GM23338 (cell line): ENCODE results near the gene ZNF74.
"Not testable (repeated sequence)": the region's sequence is repeated elsewhere in the genome, so short reads cannot be mapped to it uniquely, and the experiment has no call there.

Source experiments
- EZH2phosphoT487 ChIP-seq: fragments of 200-600 bp; sonication (generic); IDR thresholded peaks from one replicate; pipeline ENCODE4 v1.8.1; 2018; ENCODE audit warnings: antibody characterized with exemption; ENCODE audit not compliant: unreplicated experiment
- POLR2AphosphoS5 ChIP-seq: IDR thresholded peaks from 2 replicates; pipeline ENCODE4 v1.6.1; 2016; ENCODE audit warnings: antibody characterized with exemption, low read depth
- REST ChIP-seq: IDR thresholded peaks from one replicate; pipeline ENCODE4 v1.6.1; 2018; ENCODE audit warnings: antibody characterized with exemption; ENCODE audit not compliant: unreplicated experiment
- TF ChIP-seq, protein P1 (sequence below), 2 experiments: fragments of 200-600 bp in 1 of 2; sonication (generic) in 1 of 2; conservative IDR thresholded peaks; 2 replicates each; pipeline versions ENCODE4 v1.5.1 to v1.6.1; 2016 to 2017; ENCODE audit warnings: antibody characterized with exemption in 2 of 2, low read depth in 2 of 2, mild to moderate bottlenecking in 2 of 2, moderate library complexity in 1 of 2
- TF ChIP-seq, protein P2 (sequence below): IDR thresholded peaks from 2 replicates; pipeline ENCODE4 v1.6.1; 2016; ENCODE audit warnings: antibody characterized with exemption

- TF ChIP-seq, protein P1, sequence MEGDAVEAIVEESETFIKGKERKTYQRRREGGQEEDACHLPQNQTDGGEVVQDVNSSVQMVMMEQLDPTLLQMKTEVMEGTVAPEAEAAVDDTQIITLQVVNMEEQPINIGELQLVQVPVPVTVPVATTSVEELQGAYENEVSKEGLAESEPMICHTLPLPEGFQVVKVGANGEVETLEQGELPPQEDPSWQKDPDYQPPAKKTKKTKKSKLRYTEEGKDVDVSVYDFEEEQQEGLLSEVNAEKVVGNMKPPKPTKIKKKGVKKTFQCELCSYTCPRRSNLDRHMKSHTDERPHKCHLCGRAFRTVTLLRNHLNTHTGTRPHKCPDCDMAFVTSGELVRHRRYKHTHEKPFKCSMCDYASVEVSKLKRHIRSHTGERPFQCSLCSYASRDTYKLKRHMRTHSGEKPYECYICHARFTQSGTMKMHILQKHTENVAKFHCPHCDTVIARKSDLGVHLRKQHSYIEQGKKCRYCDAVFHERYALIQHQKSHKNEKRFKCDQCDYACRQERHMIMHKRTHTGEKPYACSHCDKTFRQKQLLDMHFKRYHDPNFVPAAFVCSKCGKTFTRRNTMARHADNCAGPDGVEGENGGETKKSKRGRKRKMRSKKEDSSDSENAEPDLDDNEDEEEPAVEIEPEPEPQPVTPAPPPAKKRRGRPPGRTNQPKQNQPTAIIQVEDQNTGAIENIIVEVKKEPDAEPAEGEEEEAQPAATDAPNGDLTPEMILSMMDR (conservative IDR thresholded peaks at IDR 0.05; ENCODE audit: low read depth in 2 of 2): not testable (repeated sequence)
- not testable (repeated sequence) for TF ChIP-seq REST, POLR2AphosphoS5, EZH2phosphoT487
- TF ChIP-seq, protein P2, sequence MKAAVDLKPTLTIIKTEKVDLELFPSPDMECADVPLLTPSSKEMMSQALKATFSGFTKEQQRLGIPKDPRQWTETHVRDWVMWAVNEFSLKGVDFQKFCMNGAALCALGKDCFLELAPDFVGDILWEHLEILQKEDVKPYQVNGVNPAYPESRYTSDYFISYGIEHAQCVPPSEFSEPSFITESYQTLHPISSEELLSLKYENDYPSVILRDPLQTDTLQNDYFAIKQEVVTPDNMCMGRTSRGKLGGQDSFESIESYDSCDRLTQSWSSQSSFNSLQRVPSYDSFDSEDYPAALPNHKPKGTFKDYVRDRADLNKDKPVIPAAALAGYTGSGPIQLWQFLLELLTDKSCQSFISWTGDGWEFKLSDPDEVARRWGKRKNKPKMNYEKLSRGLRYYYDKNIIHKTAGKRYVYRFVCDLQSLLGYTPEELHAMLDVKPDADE: not testable (repeated sequence)
Measured at GRCh38 chr22:20376983-20377382, 17.0 kb upstream of the ZNF74 start.
